Keratinocyte (primary cell): Measurements from ENCODE around the gene CLEC7A. TPM values are rescaled to one million over a fixed set of nuclear protein-coding genes. Genes with fewer than 3 reads are reported as not detected.

ENCODE experiments used
- DNase-seq: peaks from one replicate; pipeline ENCODE4 v3.0.0-alpha.2; 2011; ENCODE audit warnings: low read depth, missing footprints, low spot score
- FAIRE-seq: peaks from 2 replicates; lab custom pipeline; 2011; peaks lifted over from hg19 to GRCh38; lab: Jason Lieb, UNC
- H2AFZ ChIP-seq: 2 replicates; pipeline ENCODE4 v1.6.0; 2012; ENCODE audit warnings: low read length, control low read depth, inconsistent platforms; ENCODE audit not compliant: control insufficient read depth
- H3K27ac ChIP-seq: 2 replicates; pipeline ENCODE4 v1.5.1; 2011; ENCODE audit warnings: low read length; ENCODE audit not compliant: control insufficient read depth, insufficient read depth
- H3K27me3 ChIP-seq: 3 replicates; pipeline ENCODE4 v1.6.0; 2011; ENCODE audit warnings: low read length; ENCODE audit not compliant: control insufficient read depth, insufficient read depth; ENCODE audit errors: extremely low read depth
- H3K36me3 ChIP-seq, 2 experiments: 2 replicates in 1 of 2; 3 replicates in 1 of 2; pipeline ENCODE4 v1.5.1; 2011; ENCODE audit warnings: low read length in 2 of 2, mild to moderate bottlenecking in 1 of 2; ENCODE audit not compliant: control insufficient read depth in 2 of 2, insufficient read depth in 2 of 2; ENCODE audit errors: extremely low read depth in 1 of 2
- H3K4me1 ChIP-seq: 3 replicates; pipeline ENCODE4 v1.5.1; 2011; ENCODE audit warnings: low read length; ENCODE audit not compliant: control insufficient read depth, insufficient read depth; ENCODE audit errors: extremely low read depth
- H3K4me2 ChIP-seq: 3 replicates; pipeline ENCODE4 v1.6.0; 2011; ENCODE audit warnings: low read depth, low read length; ENCODE audit not compliant: control insufficient read depth, insufficient read depth; ENCODE audit errors: extremely low read depth
- H3K4me3 ChIP-seq, 3 experiments: fragments of 200-600 bp in 1 of 3; sonication (generic) in 1 of 3; 2 replicates in 2 of 3; 3 replicates in 1 of 3; pipeline ENCODE4 v1.5.1; 2011 to 2016; ENCODE audit warnings: low read length in 3 of 3, mild to moderate bottlenecking in 3 of 3, control low read depth in 2 of 3, inconsistent platforms in 1 of 3, low read depth in 1 of 3, mixed read lengths in 1 of 3, mixed run types in 1 of 3, moderate library complexity in 1 of 3; ENCODE audit not compliant: control insufficient read depth in 2 of 3, insufficient read depth in 2 of 3; ENCODE audit errors: extremely low read depth in 1 of 3
- H3K79me2 ChIP-seq: 2 replicates; pipeline ENCODE4 v1.6.0; 2012; ENCODE audit warnings: low read length; ENCODE audit not compliant: control insufficient read depth, insufficient read depth
- H3K9ac ChIP-seq: 3 replicates; pipeline ENCODE4 v1.6.0; 2011; ENCODE audit warnings: low read length; ENCODE audit not compliant: control insufficient read depth, insufficient read depth; ENCODE audit errors: extremely low read depth
- H3K9me1 ChIP-seq: 3 replicates; pipeline ENCODE4 v1.6.0; 2011; ENCODE audit warnings: low read length; ENCODE audit not compliant: control insufficient read depth, insufficient read depth; ENCODE audit errors: extremely low read depth
- H3K9me3 ChIP-seq: 2 replicates; pipeline ENCODE4 v1.5.1; 2012; ENCODE audit warnings: low read depth, low read length; ENCODE audit not compliant: control insufficient read depth
- H4K20me1 ChIP-seq: 3 replicates; pipeline ENCODE4 v1.6.0; 2011; ENCODE audit warnings: low read length; ENCODE audit not compliant: control insufficient read depth, insufficient read depth; ENCODE audit errors: extremely low read depth
- EZH2 ChIP-seq: IDR thresholded peaks from one replicate; pipeline ENCODE4 v1.6.1; 2012; ENCODE audit warnings: inconsistent platforms, mild to moderate bottlenecking, low read length, moderate library complexity
- dilution Hi-C: fragments of 300-500 bp; cut with MboI; formaldehyde crosslinking; loops from one replicate; pipeline ENCODE4 v1.7.0; 2020; ENCODE audit warnings: low sequenced_read_pairs; ENCODE audit not compliant: extremely low pct_ligation_motif_present
- polyA plus RNA-seq, 5 experiments: library from polyadenylated mRNA; depleted of rRNA in 3 of 5; stranded (reverse) in 3 of 5; stranded (forward) in 1 of 5; unstranded in 1 of 5; fragments of >200 nt; gene quantifications; 1 replicate in 1 of 5; 2 replicates in 3 of 5; 3 replicates in 1 of 5; pipeline versions ENCODE4 v1.2.1 to v1.2.3, GENCODE V29; 2011 to 2012; ENCODE audit warnings: missing spikeins in 2 of 5, low read depth in 1 of 5, low replicate concordance in 1 of 5
- TF ChIP-seq, protein P1 (sequence below), 3 experiments: IDR thresholded peaks in 1 of 3; conservative IDR thresholded peaks in 1 of 3; optimal IDR thresholded peaks in 1 of 3; 2 replicates in 2 of 3; 3 replicates in 1 of 3; pipeline versions ENCODE3 to v1.5.1; 2011; ENCODE audit warnings: low read length in 3 of 3, mild to moderate bottlenecking in 3 of 3, moderate library complexity in 2 of 3, control low read depth in 1 of 3, inconsistent platforms in 1 of 3; ENCODE audit not compliant: insufficient read depth in 2 of 3; ENCODE audit errors: extremely low read depth in 1 of 3

CLEC7A gene
- polyA plus RNA-seq, 1 donor (not counting 4 experiments of a cell fraction or from before 2014, with no cell fraction given) = 0.62 TPM

DNA sequence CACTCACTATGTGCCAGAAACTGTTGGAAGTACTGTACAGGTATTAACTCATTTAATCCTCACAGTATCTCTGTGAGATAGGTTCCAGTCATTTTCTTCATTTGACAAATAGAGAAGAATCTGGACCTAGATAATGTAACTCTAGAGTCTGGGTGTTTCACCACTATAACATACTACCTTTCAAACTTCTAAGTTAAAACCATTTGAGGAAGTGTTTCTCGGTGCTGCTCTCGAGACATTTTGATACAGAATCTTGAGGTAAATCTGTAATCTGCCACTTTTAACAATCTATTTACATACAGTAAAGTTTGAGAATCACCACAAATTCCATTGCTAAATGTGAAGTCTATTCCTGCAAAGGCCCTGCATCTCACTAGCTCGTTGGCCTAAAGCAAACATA, 33.1 kb upstream of the CLEC7A start:
- no peak for DNase-seq
- H3K4me3 ChIP-seq = no peak overlapping the region
- no peak overlapping the region for H3K4me2 ChIP-seq
- no peak overlapping the region for H3K9ac ChIP-seq
- no peak for FAIRE-seq
- no peaks in the 10 kb centered on the region for H4K20me1 ChIP-seq
- H3K36me3 ChIP-seq = no peaks in the 10 kb centered on the region
- dilution Hi-C loops = loop anchor here (10.0 kb wide), 1 partner anchor 62 kb away; no protein-coding TSS in a partner anchor
- peaks cover 5% of the 10 kb centered on the region for H3K4me1 ChIP-seq
- TF ChIP-seq, protein P1, sequence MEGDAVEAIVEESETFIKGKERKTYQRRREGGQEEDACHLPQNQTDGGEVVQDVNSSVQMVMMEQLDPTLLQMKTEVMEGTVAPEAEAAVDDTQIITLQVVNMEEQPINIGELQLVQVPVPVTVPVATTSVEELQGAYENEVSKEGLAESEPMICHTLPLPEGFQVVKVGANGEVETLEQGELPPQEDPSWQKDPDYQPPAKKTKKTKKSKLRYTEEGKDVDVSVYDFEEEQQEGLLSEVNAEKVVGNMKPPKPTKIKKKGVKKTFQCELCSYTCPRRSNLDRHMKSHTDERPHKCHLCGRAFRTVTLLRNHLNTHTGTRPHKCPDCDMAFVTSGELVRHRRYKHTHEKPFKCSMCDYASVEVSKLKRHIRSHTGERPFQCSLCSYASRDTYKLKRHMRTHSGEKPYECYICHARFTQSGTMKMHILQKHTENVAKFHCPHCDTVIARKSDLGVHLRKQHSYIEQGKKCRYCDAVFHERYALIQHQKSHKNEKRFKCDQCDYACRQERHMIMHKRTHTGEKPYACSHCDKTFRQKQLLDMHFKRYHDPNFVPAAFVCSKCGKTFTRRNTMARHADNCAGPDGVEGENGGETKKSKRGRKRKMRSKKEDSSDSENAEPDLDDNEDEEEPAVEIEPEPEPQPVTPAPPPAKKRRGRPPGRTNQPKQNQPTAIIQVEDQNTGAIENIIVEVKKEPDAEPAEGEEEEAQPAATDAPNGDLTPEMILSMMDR (optimal IDR thresholded peaks at IDR 0.05 in 1 of 3, IDR thresholded peaks at IDR 0.05 in 1 of 3, conservative IDR thresholded peaks at IDR 0.05 in 1 of 3; ENCODE audit: extremely low read depth in 1 of 3, insufficient read depth in 2 of 3, low read length in 3 of 3) = no peak
- no peak for TF ChIP-seq EZH2
- H3K9me3 ChIP-seq = no peaks in the 10 kb centered on the region
- no peak overlapping the region for H3K27ac ChIP-seq
- H2AFZ ChIP-seq = no peak overlapping the region
- no peaks in the 10 kb centered on the region for H3K27me3 ChIP-seq
- H3K9me1 ChIP-seq = no peaks in the 10 kb centered on the region
- H3K79me2 ChIP-seq = no peaks in the 10 kb centered on the region

DNA sequence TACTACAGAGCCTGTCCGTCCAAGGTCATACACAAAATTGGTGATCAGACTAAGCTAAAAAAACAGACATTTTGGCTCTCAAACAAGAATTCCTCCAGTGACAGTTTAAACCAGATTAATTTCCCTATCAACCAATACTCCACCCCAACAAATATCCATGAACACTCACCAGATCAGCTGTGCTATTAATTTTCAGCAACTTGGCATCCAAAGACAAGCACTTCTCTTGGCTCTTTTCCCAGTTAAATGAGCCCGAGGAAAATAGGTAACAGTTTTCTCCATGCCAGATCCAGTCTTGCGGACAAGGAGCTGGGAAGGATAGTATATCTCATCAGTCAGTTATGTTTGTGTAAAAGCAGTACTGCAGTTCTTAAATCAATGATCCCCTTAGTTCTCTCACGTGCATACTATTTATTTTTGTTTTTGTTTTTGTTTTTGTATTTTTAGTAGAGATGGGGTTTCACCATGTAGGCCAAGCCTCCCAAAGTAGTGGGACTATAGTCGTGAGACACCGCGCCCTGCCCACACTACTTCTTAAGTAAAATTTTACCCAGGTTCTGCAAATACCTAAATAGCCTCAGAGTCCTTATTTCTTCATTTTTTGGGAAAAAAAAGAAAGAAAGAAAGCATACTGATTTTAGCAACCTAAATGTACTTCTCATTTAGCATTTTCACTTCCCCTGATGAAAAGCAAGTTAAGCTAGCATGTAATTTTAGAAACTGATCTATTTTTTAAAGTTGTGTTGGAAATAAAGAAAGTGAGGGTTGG, 30.8 kb upstream of the CLEC7A start:
- DNase-seq (no peak), FAIRE-seq (peak; percentile 43)
- H3K4me2 ChIP-seq = no peak overlapping the region
- H3K4me1 ChIP-seq = peaks cover 5% of the 10 kb centered on the region
- H4K20me1 ChIP-seq = no peaks in the 10 kb centered on the region
- no peaks in the 10 kb centered on the region for H3K9me3 ChIP-seq
- no peak overlapping the region for H2AFZ ChIP-seq
- no peaks in the 10 kb centered on the region for H3K36me3 ChIP-seq
- no peaks in the 10 kb centered on the region for H3K27me3 ChIP-seq
- no peak overlapping the region for H3K4me3 ChIP-seq
- H3K9me1 ChIP-seq = no peaks in the 10 kb centered on the region
- no peak overlapping the region for H3K9ac ChIP-seq
- H3K27ac ChIP-seq = no peak overlapping the region
- TF ChIP-seq EZH2 = no peak
- TF ChIP-seq, protein P1 (optimal IDR thresholded peaks at IDR 0.05 in 1 of 3, IDR thresholded peaks at IDR 0.05 in 1 of 3, conservative IDR thresholded peaks at IDR 0.05 in 1 of 3; ENCODE audit: extremely low read depth in 1 of 3, insufficient read depth in 2 of 3, low read length in 3 of 3) = no peak
- no peaks in the 10 kb centered on the region for H3K79me2 ChIP-seq
- dilution Hi-C loops = loop anchor here (10.0 kb wide), 1 partner anchor 64 kb away; no protein-coding TSS in a partner anchor
